GM12865 (cell line): Measurements from ENCODE around the gene EBNA1BP2.

ENCODE experiments used
- DNase-seq: peaks from one replicate; pipeline ENCODE4 v3.0.0; 2010; ENCODE audit warnings: low read depth
- H3K4me3 ChIP-seq: 2 replicates; pipeline ENCODE4 v1.5.1; 2011; ENCODE audit warnings: mild to moderate bottlenecking, low read depth, low read length, control low read depth
- TF ChIP-seq, protein P1 (sequence below): IDR thresholded peaks from 2 replicates; pipeline ENCODE4 v1.5.1; 2011; ENCODE audit warnings: low read length, control low read depth, low read depth, inconsistent platforms; ENCODE audit not compliant: insufficient read depth; ENCODE audit errors: missing control alignments

The EBNA1BP2 gene

DNA sequence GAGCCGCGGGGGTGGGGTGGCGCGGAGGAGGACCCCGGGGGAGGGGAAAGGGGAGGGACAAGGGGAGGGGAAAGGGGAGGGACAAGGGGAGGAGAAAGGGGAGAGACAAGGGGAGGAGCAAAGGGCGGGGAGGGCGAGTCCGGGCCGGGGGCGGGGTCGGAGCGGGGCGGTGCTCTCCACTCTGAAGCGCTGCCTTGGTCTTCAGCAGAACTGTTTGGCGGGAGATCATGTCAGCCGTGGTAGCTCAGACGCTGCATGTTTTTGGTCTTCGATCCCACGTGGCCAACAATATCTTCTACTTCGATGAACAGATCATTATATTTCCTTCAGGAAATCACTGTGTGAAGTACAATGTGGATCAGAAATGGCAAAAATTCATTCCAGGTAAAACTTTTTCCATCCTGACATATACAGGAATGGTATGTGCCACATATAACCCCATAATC is 460 bp upstream of the EBNA1BP2 start:
- peak; percentile 92 for DNase-seq
- H3K4me3 ChIP-seq = peak overlapping the region; percentile 75

DNA sequence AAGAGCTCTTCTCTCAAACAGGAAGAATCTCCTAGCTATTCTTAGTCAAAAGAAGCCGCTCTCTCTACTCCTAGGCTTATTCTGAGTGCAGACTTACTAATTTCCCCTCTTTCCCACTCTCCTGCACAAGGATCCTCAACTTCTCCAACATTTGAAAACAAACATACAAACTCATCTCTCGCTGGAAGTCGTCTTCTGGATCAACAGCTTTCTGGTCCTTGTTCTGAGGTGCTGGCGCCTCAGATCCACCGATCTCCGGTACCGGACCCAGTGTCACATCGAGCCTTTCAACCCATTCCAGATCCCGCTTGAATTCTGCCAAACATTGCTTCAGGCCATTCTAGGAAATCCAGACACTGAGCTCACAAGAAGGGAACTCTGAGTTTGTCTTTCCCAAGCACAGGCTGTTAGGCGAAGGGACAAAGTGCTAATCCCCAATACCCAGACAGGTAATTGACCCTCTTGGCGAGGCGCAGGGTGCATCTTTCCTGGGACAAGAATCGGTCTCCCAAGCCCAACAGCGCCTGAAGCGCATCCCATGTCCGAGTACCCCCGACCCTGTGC is 696 bp downstream of the EBNA1BP2 start:
- DNase-seq = no peak
- TF ChIP-seq, protein P1, sequence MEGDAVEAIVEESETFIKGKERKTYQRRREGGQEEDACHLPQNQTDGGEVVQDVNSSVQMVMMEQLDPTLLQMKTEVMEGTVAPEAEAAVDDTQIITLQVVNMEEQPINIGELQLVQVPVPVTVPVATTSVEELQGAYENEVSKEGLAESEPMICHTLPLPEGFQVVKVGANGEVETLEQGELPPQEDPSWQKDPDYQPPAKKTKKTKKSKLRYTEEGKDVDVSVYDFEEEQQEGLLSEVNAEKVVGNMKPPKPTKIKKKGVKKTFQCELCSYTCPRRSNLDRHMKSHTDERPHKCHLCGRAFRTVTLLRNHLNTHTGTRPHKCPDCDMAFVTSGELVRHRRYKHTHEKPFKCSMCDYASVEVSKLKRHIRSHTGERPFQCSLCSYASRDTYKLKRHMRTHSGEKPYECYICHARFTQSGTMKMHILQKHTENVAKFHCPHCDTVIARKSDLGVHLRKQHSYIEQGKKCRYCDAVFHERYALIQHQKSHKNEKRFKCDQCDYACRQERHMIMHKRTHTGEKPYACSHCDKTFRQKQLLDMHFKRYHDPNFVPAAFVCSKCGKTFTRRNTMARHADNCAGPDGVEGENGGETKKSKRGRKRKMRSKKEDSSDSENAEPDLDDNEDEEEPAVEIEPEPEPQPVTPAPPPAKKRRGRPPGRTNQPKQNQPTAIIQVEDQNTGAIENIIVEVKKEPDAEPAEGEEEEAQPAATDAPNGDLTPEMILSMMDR = no peak
- peak overlapping the region; percentile 75 for H3K4me3 ChIP-seq

More for the DNA sequence above, 460 bp upstream of the EBNA1BP2 start:
- TF ChIP-seq, protein P1 = no peak

DNA sequence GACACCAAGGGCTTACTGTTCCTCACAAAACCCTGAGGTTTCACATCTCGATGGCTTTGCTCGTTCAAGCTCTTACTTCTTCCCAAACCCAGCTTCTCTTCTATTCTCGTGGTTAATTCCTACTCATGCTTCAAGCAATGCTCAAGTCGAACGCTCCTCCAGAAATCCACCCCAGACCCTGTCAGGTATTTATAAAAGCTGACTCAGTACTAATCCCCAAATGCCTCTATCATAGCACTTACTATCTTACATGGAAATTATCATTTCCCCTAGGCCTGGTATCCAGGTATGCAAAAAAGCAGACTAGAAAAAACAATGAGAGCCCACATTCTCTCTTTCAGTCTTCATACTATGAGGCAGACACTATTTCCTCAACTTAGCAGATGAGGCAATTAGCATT is 6.3 kb downstream of the EBNA1BP2 start:
- TF ChIP-seq, protein P1 = no peak
- no peak overlapping the region for H3K4me3 ChIP-seq
- DNase-seq = no peak

- H3K4me3 ChIP-seq = no peak overlapping the region
- DNase-seq = no peak
- TF ChIP-seq, protein P1 = no peak
Measured at GRCh38 chr1:43165162-43165561, 6.9 kb downstream of the EBNA1BP2 start.

GRCh38 chr1:43156026-43156425 is 16.1 kb downstream of the EBNA1BP2 start:
- no peak for DNase-seq
- TF ChIP-seq, protein P1 = no peak
- H3K4me3 ChIP-seq = no peak overlapping the region

DNA sequence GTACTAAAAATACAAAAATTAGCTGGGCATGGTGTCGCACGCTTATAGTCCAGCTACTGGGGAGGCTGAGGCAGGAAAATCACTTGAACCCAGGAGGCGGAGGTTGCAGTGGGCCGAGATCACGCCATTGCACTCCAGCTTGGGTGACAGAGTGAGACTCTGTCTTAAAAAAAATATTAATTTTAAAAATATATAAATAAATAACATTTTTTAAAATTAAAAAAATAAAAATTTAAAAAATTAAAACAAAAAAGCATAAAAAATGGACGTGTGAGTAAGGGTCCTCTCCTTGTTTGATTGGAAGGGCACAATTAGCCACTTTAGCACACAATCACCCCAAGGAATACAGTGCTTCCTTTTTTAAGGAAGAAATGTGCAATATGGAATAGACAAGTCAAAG is 18.6 kb downstream of the EBNA1BP2 start:
- TF ChIP-seq, protein P1 = no peak
- no peak for DNase-seq
- no peak overlapping the region for H3K4me3 ChIP-seq

GRCh38 chr1:43152866-43153265 is 19.2 kb downstream of the EBNA1BP2 start:
- TF ChIP-seq, protein P1 = no peak
- DNase-seq = peak; percentile 6
- no peak overlapping the region for H3K4me3 ChIP-seq
